Measurements from ENCODE around the gene CPVL.

Gene CPVL

GRCh38 chr7:29146057-29146706 lies at the start of gene CPVL:
Gene CPVL (minus strand): TSS chr7:29146537. CDS start chr7:29121061, 25,476 bp downstream.
- DNase-seq: no peak

- peak; percentile 54 for DNase-seq
Observed at GRCh38 chr7:29194594-29195427, 48.5 kb upstream of the CPVL start, which contains the start of gene CHN2. Gene CHN2 (plus strand): TSS chr7:29194775.

- no peak for DNase-seq
Observed at GRCh38 chr7:29194206-29194593, 47.9 kb upstream of the CPVL start.

- no peak for DNase-seq
Observed at GRCh38 chr7:29193316-29194205, 47.2 kb upstream of the CPVL start.

GRCh38 chr7:29192811-29193210 lies 46.5 kb upstream of the CPVL start:
- DNase-seq: no peak

GRCh38 chr7:29192323-29192722 lies 46.0 kb upstream of the CPVL start:
- no peak for DNase-seq

GRCh38 chr7:29190349-29191045 lies 44.2 kb upstream of the CPVL start:
- DNase-seq: peak; percentile 79

GRCh38 chr7:29189743-29190201 lies 43.4 kb upstream of the CPVL start:
- DNase-seq: peak; percentile 82

GRCh38 chr7:29185613-29186012 lies 39.3 kb upstream of the CPVL start:
- no peak for DNase-seq

- DNase-seq: no peak
Observed at GRCh38 chr7:29184599-29184998, 38.3 kb upstream of the CPVL start.

- no peak for DNase-seq
Observed at GRCh38 chr7:29179115-29179514, 32.8 kb upstream of the CPVL start.

GRCh38 chr7:29177963-29178600 lies 31.7 kb upstream of the CPVL start:
- DNase-seq: no peak

GRCh38 chr7:29173458-29173857 lies 27.1 kb upstream of the CPVL start:
- DNase-seq: no peak

GRCh38 chr7:29170781-29171180 lies 24.4 kb upstream of the CPVL start:
- DNase-seq: no peak

- no peak for DNase-seq
Observed at GRCh38 chr7:29167721-29168120, 21.4 kb upstream of the CPVL start.

- DNase-seq: no peak
Observed at GRCh38 chr7:29163854-29164253, 17.5 kb upstream of the CPVL start.

GRCh38 chr7:29162577-29162976 lies 16.2 kb upstream of the CPVL start:
- no peak for DNase-seq

- DNase-seq: no peak
Observed at GRCh38 chr7:29161231-29161630, 14.9 kb upstream of the CPVL start.

GRCh38 chr7:29160080-29160479 lies 13.7 kb upstream of the CPVL start:
- no peak for DNase-seq

GRCh38 chr7:29158795-29159423 lies 12.6 kb upstream of the CPVL start:
- no peak for DNase-seq

GRCh38 chr7:29156907-29157452 lies 10.6 kb upstream of the CPVL start:
- no peak for DNase-seq
